Lung (tissue), 12 donors: Measurements from ENCODE around the gene RDX. TPM values are rescaled to one million over a fixed set of nuclear protein-coding genes. Genes with fewer than 3 reads are reported as not detected.
"Not testable (repeated sequence)": the region's sequence is repeated elsewhere in the genome, so short reads cannot be mapped to it uniquely, and the experiment has no call there.

Experiments used
- ATAC-seq: fragments of 200-7000 bp; cut with Tn5 transposase; one replicate; pipeline ENCODE4 v1.9.1; 2020; ENCODE audit warnings: moderate number of reproducible peaks; ENCODE audit not compliant: insufficient read depth, low FRiP score
- DNase-seq, 3 donors: peaks; one replicate each; pipeline ENCODE4 v3.0.0-alpha.2; 2013 to 2017
- H3K27ac ChIP-seq, 2 donors: one replicate each; pipeline ENCODE4 v1.5.1; 2013; ENCODE audit warnings: mild to moderate bottlenecking in 2 of 2, moderate library complexity in 2 of 2, control low read depth in 1 of 2, inconsistent platforms in 1 of 2, low read depth in 1 of 2, low read length in 1 of 2
- H3K27me3 ChIP-seq, 3 donors: one replicate each; pipeline ENCODE4 v1.5.1; 2013; ENCODE audit warnings: low read length in 2 of 3; ENCODE audit not compliant: control insufficient read depth in 3 of 3, insufficient read depth in 3 of 3
- H3K36me3 ChIP-seq, 4 donors: one replicate each; pipeline ENCODE4 v1.5.1; 2013; ENCODE audit warnings: low read length in 4 of 4, mild to moderate bottlenecking in 1 of 4, moderate library complexity in 1 of 4; ENCODE audit not compliant: control insufficient read depth in 4 of 4, insufficient read depth in 4 of 4
- H3K4me1 ChIP-seq, 5 donors: one replicate each; pipeline ENCODE4 v1.5.1; 2013; ENCODE audit warnings: low read length in 5 of 5, mild to moderate bottlenecking in 2 of 5, moderate library complexity in 1 of 5; ENCODE audit not compliant: control insufficient read depth in 5 of 5, insufficient read depth in 5 of 5
- H3K4me3 ChIP-seq: one replicate; pipeline ENCODE4 v1.5.1; 2013; ENCODE audit warnings: mild to moderate bottlenecking, control low read depth, moderate library complexity
- H3K9ac ChIP-seq, 2 donors: one replicate each; pipeline ENCODE4 v1.5.1; 2013; ENCODE audit warnings: low read length in 2 of 2, control low read depth in 1 of 2; ENCODE audit not compliant: insufficient read depth in 1 of 2
- H3K9me3 ChIP-seq, 4 donors: one replicate each; pipeline ENCODE4 v1.5.1; 2013; ENCODE audit warnings: low read length in 3 of 4, mild to moderate bottlenecking in 1 of 4, moderate library complexity in 1 of 4; ENCODE audit not compliant: control insufficient read depth in 4 of 4, insufficient read depth in 3 of 4
- WGBS, 2 donors: extraction: QIAGEN DNeasy Blood & Tissue Kit; methylation state at CpG; one replicate each; pipeline ENCODE4 v1.1.7; 2013; 5-methylcytosine and 5-hydroxymethylcytosine counted together
- polyA plus RNA-seq, 2 donors: library from polyadenylated mRNA; stranded (reverse); fragments of 200-250 nt; gene quantifications; one replicate each; pipeline ENCODE4 v1.2.1, GENCODE V29; 2013
- total RNA-seq, 2 donors: library from RNA; depleted of rRNA in 1 of 2; stranded (reverse); fragments of >200 nt in 1 of 2; gene quantifications; one replicate each; pipeline ENCODE4 v1.2.1, GENCODE V29; 2014 to 2021
- TF ChIP-seq, protein P1 (sequence below): IDR thresholded peaks from 2 replicates; pipeline ENCODE4 v1.5.1; 2012; ENCODE audit warnings: mild to moderate bottlenecking; ENCODE audit errors: control extremely low read depth, extremely low read depth
- donor health status: control.
- donor health status: control.
- donor health status: Bipolar disorder and iron deficiency.
- donor health status: healthy.
- donor health status: DM: yes; HTN: yes; CAD: no.

RDX gene
- total and polyA plus RNA-seq, 4 donors, result 21.8 to 144 (median 59.2) TPM

DNA sequence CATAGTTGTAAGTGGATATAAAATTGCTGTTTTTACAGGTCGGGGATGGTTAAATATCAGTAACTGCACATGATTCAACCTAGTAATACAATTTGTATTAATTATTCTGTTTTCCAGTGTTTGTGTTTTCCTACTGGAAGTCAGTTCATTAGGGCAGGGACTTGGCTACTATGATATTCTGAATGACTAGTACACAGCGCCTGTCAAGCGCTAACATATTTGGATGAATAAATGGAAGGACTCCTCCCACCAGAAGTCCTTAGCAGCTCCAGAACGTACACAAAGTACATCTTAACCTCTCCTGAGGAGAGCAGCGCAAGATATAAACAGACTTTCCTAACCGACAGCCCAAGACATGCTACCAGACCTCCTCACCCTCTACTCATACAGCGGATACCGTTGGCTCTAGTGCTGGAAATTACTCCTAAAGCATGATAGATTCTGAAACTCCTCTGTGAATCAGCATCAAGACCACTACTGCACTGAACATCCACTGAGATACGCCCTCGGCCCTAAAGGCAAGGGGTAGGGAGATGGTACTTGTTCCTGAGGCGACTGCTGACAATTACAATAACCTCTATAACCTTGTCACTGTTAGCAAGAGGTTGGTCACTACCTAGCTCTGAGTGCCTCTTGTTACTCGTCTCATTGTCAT is 79.1 kb downstream of the RDX start:
- Histone ChIP-seq H3K4me1 (peaks cover 0 to 4% (median 0%) of the 10 kb centered on the region in 5 donors), H3K36me3 (peaks cover 0 to 5% (median 0%) of the 10 kb centered on the region in 4 donors), H3K27me3 (no peaks in the 10 kb centered on the region), H3K27ac (no peak overlapping the region), H3K4me3 (no peak overlapping the region), H3K9ac (no peak overlapping the region), H3K9me3 (no peaks in the 10 kb centered on the region)
- ATAC-seq (no peak), DNase-seq (no peak)
- 74 to 87% methylated on average over 12 of the region's 12 CpGs for WGBS, 2 donors
- TF ChIP-seq, protein P1, sequence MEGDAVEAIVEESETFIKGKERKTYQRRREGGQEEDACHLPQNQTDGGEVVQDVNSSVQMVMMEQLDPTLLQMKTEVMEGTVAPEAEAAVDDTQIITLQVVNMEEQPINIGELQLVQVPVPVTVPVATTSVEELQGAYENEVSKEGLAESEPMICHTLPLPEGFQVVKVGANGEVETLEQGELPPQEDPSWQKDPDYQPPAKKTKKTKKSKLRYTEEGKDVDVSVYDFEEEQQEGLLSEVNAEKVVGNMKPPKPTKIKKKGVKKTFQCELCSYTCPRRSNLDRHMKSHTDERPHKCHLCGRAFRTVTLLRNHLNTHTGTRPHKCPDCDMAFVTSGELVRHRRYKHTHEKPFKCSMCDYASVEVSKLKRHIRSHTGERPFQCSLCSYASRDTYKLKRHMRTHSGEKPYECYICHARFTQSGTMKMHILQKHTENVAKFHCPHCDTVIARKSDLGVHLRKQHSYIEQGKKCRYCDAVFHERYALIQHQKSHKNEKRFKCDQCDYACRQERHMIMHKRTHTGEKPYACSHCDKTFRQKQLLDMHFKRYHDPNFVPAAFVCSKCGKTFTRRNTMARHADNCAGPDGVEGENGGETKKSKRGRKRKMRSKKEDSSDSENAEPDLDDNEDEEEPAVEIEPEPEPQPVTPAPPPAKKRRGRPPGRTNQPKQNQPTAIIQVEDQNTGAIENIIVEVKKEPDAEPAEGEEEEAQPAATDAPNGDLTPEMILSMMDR, result no peak

DNA sequence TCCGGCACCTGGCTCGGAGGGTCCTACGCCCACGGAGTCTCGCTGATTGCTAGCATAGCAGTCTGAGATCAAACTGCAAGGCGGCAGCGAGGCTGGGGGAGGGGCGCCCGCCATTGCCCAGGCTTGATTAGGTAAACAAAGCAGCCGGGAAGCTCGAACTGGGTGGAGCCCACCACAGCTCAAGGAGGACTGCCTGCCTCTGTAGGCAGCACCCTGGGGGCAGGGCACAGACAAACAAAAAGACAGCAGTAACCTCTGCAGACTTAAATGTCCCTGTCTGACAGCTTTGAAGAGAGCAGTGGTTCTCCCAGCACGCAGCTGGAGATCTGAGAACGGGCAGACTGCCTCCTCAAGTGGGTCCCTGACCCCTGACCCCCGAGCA is 87.1 kb downstream of the RDX start:
- H3K36me3 ChIP-seq, H3K27me3 ChIP-seq, ATAC-seq, H3K9me3 ChIP-seq, H3K4me1 ChIP-seq, H3K9ac ChIP-seq, H3K27ac ChIP-seq, H3K4me3 ChIP-seq, DNase-seq: not testable (repeated sequence)
- WGBS, 2 donors, result 27% methylated on average over 9 of the region's 14 CpGs; no CpG with 5 or more reads in 1 of the 2 donors

DNA sequence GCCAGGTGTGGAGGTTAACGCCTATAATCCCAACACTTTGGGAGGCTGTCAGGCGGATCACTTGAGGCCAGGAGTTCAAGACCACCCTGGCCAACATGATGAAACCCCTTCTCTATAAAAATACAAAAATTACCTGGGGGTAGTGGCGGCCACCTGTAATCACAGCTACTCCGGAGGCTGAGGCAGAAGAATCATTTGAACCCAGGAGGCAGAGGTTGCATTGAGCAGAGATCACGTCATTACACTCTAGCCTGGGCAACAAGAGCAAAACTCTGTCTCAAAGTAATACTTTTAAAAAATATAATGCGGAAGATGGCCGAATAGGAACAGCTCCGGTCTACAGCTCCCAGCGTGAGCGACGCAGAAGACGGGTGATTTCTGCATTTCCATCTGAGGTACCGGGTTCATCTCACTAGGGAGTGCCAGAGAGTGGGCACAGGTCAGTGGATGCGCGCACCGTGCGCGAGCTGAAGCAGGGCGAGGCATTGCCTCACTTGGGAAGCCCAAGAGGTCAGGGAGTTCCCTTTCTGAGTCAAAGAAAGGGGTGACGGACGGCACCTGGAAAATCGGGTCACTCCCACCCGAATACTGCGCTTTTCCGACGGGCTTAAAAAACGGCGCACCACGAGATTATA is 87.6 kb downstream of the RDX start:
- not testable (repeated sequence) for DNase-seq, H3K36me3 ChIP-seq
- 37 to 68% methylated on average over 18 to 26 of the region's 29 CpGs for WGBS, 2 donors

DNA sequence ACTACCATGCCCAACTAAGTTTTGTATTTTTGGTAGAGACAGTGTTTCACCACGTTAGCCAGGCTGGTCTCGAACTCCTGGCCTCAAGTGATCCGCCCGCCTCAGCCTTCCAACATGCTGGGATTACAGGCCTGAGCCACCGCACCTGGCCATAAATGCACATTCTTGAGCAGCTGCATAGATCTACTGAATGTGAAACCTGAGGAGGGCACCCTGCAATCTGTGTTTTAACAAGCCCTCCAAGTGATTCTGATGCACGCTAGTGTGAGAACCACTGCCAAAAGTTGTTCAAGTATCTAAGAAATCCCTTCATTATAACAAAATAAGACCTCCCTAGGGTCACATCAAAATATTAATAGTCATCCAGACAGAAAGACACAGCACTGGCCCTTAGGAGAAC is 89.3 kb downstream of the RDX start:
- 95 to 96% methylated on average over 6 of the region's 6 CpGs for WGBS, 2 donors
- no peaks in the 10 kb centered on the region for H3K9me3 ChIP-seq
- no peak overlapping the region for H3K27ac ChIP-seq

More for the DNA sequence above, 87.6 kb downstream of the RDX start:
- not testable (repeated sequence) for H3K4me1 ChIP-seq, H3K9me3 ChIP-seq, H3K27ac ChIP-seq, H3K9ac ChIP-seq, H3K27me3 ChIP-seq, H3K4me3 ChIP-seq, ATAC-seq

More for the DNA sequence above, 89.3 kb downstream of the RDX start:
- no peaks in the 10 kb centered on the region for H3K4me1 ChIP-seq
- H3K9ac ChIP-seq, result no peak overlapping the region
- no peak for DNase-seq
- TF ChIP-seq, protein P1, result no peak
- H3K36me3 ChIP-seq, result no peaks in the 10 kb centered on the region
- no peaks in the 10 kb centered on the region for H3K27me3 ChIP-seq
- ATAC-seq, result no peak
- H3K4me3 ChIP-seq, result no peak overlapping the region
